GM12878 (cell line): Measurements from ENCODE around the gene TAF4. TPM values are rescaled to one million over a fixed set of nuclear protein-coding genes. Genes with fewer than 3 reads are reported as not detected.

Experiments used
- ATAC-seq: fragments of 200-7000 bp; cut with Tn5 transposase; 3 replicates; pipeline ENCODE4 v1.9.1; 2020; ENCODE audit warnings: mild to moderate bottlenecking, moderate library complexity
- BruUV-seq: library from RNA; stranded (reverse); fragments of 400-500 nt; replicated peaks from 2 replicates; lab custom pipeline; 2021; lab: Mats Ljungman, UMichigan
- CTCF ChIA-PET: fragments of 300-600 bp; sonication (Branson Sonifier 250); formaldehyde crosslinking; extraction: SDS; loops from one replicate; lab custom pipeline; 2021; ENCODE audit warnings: inconsistent platforms; lab: Yijun Ruan, JAX
- POLR2A ChIA-PET: fragments of 350-600 bp; formaldehyde crosslinking; extraction: SDS; loops from one replicate; lab custom pipeline; 2021; ENCODE audit warnings: inconsistent platforms; lab: Charles Lee
- RAD21 ChIA-PET: fragments of 300-600 bp; sonication (Branson Sonifier 250); formaldehyde crosslinking; loops from one replicate; lab custom pipeline; 2023; ENCODE audit warnings: antibody characterized with exemption; ENCODE audit not compliant: unreplicated experiment; lab: Charles Lee
- SMC1A ChIA-PET: fragments of 300-600 bp; sonication (Branson Sonifier 250); formaldehyde crosslinking; loops from one replicate; lab custom pipeline; 2023; ENCODE audit not compliant: unreplicated experiment, uncharacterized antibody; lab: Charles Lee
- DNase-seq: peaks from one replicate; pipeline ENCODE4 v3.0.0-alpha.2; 2011; ENCODE audit warnings: low read depth, low spot score
- FAIRE-seq: peaks from 3 replicates; lab custom pipeline; 2011; peaks lifted over from hg19 to GRCh38; lab: Jason Lieb, UNC
- H2AFZ ChIP-seq: 2 replicates; pipeline ENCODE4 v1.6.0; 2011; ENCODE audit warnings: low read depth, low read length, control low read depth; ENCODE audit not compliant: control insufficient read depth
- H3K27ac ChIP-seq: 2 replicates; pipeline ENCODE4 v1.5.1; 2011; ENCODE audit warnings: control low read depth; ENCODE audit not compliant: control insufficient read depth, insufficient read depth
- H3K27me3 ChIP-seq, 2 experiments: replicated peaks in 1 of 2; 2 replicates each; pipeline versions ENCODE4 v1.6.0 to v1.6.1; 2011; ENCODE audit warnings: low read length in 1 of 2; ENCODE audit not compliant: control insufficient read depth in 2 of 2, insufficient read depth in 2 of 2
- H3K36me3 ChIP-seq, 2 experiments: 2 replicates each; pipeline ENCODE4 v1.5.1; 2011; ENCODE audit warnings: low read length in 1 of 2; ENCODE audit not compliant: control insufficient read depth in 2 of 2, insufficient read depth in 2 of 2
- H3K4me1 ChIP-seq: 2 replicates; pipeline ENCODE4 v1.6.1; 2011; ENCODE audit warnings: mild to moderate bottlenecking, low read length, moderate library complexity, mixed read lengths; ENCODE audit not compliant: control insufficient read depth, insufficient read depth
- H3K4me2 ChIP-seq: 2 replicates; pipeline ENCODE4 v1.6.0; 2011; ENCODE audit warnings: control low read depth; ENCODE audit not compliant: control insufficient read depth, insufficient read depth
- H3K4me3 ChIP-seq: fragments of 200-600 bp; sonication (generic); 2 replicates; pipeline ENCODE4 v1.5.1; 2016
- H3K79me2 ChIP-seq: 2 replicates; pipeline ENCODE4 v1.6.0; 2011; ENCODE audit warnings: low read length; ENCODE audit not compliant: control insufficient read depth, insufficient read depth
- H3K9ac ChIP-seq: 2 replicates; pipeline ENCODE4 v1.8.0; 2011; ENCODE audit warnings: low read length, control low read depth, mixed read lengths; ENCODE audit not compliant: control insufficient read depth, insufficient read depth
- H3K9me3 ChIP-seq: replicated peaks from 3 replicates; pipeline ENCODE4 v1.5.1; 2011; ENCODE audit warnings: mild to moderate bottlenecking, low read length; ENCODE audit not compliant: control insufficient read depth, insufficient read depth
- H4K20me1 ChIP-seq: 2 replicates; pipeline ENCODE4 v1.6.0; 2011; ENCODE audit not compliant: control insufficient read depth, insufficient read depth
- ATF7 ChIP-seq: fragments of 450-650 bp; IDR thresholded peaks from 2 replicates; pipeline ENCODE4 v1.6.1; 2016; ENCODE audit warnings: low read depth, mild to moderate bottlenecking
- CHD1 ChIP-seq: IDR thresholded peaks from 2 replicates; pipeline ENCODE4 v1.6.1; 2012; ENCODE audit warnings: low read depth, low read length, improper control_type of control experiment
- CTCF ChIP-seq, 3 experiments: IDR thresholded peaks in 2 of 3; conservative IDR thresholded peaks in 1 of 3; 2 replicates each; pipeline ENCODE4 v1.5.1; 2011; ENCODE audit warnings: low read depth in 3 of 3, low read length in 3 of 3, mild to moderate bottlenecking in 3 of 3, control low read depth in 2 of 3, moderate library complexity in 2 of 3, inconsistent platforms in 1 of 3, mixed read lengths in 1 of 3; ENCODE audit not compliant: control insufficient read depth in 2 of 3, insufficient read depth in 1 of 3; ENCODE audit errors: extremely low read depth in 1 of 3
- DPF2 ChIP-seq: fragments of 450-650 bp; IDR thresholded peaks from 2 replicates; pipeline ENCODE4 v1.6.1; 2017; ENCODE audit warnings: mild to moderate bottlenecking
- E2F8 ChIP-seq: fragments of 450-650 bp; IDR thresholded peaks from 2 replicates; pipeline ENCODE4 v1.6.1; 2018; ENCODE audit warnings: mild to moderate bottlenecking, low read depth, moderate library complexity; ENCODE audit not compliant: partially characterized antibody
- ELK1 ChIP-seq: IDR thresholded peaks from 2 replicates; pipeline ENCODE4 v1.6.1; 2012; ENCODE audit warnings: low read depth, low read length, improper control_type of control experiment
- MYC ChIP-seq: IDR thresholded peaks from 2 replicates; pipeline ENCODE4 v1.6.1; 2011; ENCODE audit warnings: mild to moderate bottlenecking, low read length, moderate library complexity, inconsistent platforms; ENCODE audit not compliant: insufficient read depth, insufficient replicate concordance, insufficient read length, severe bottlenecking
- NR2C1 ChIP-seq: fragments of 450-650 bp; IDR thresholded peaks from 2 replicates; pipeline ENCODE4 v1.6.1; 2017; ENCODE audit warnings: antibody characterized with exemption, mild to moderate bottlenecking, moderate library complexity
- NRF1 ChIP-seq: conservative IDR thresholded peaks from 2 replicates; pipeline ENCODE4 v1.6.1; 2011; ENCODE audit warnings: mild to moderate bottlenecking, low read depth, low read length, improper control_type of control experiment
- POU2F2 ChIP-seq: IDR thresholded peaks from 3 replicates; pipeline ENCODE4 v1.6.1; 2011; ENCODE audit warnings: low read depth, mild to moderate bottlenecking, low read length, borderline replicate concordance
- SREBF1 ChIP-seq: IDR thresholded peaks from 2 replicates; pipeline ENCODE4 v1.6.1; 2012; ENCODE audit warnings: mild to moderate bottlenecking, low read length
- SRF ChIP-seq, 2 experiments: IDR thresholded peaks; 2 replicates each; pipeline ENCODE4 v1.6.1; 2011; ENCODE audit warnings: low read depth in 2 of 2, low read length in 2 of 2, mild to moderate bottlenecking in 1 of 2, moderate library complexity in 1 of 2
- YBX1 ChIP-seq: fragments of 450-650 bp; IDR thresholded peaks from 2 replicates; pipeline ENCODE4 v1.6.1; 2016; ENCODE audit warnings: antibody characterized with exemption
- ZBTB40 ChIP-seq: fragments of 450-650 bp; IDR thresholded peaks from 2 replicates; pipeline ENCODE4 v1.6.1; 2016; ENCODE audit warnings: mild to moderate bottlenecking, moderate library complexity, borderline replicate concordance
- WGBS: methylation state at CpG from one replicate; pipeline ENCODE4 v1.1.6; 2016; ENCODE audit warnings: low lambda C conversion rate; ENCODE audit not compliant: insufficient replicate concordance, insufficient coverage; ENCODE audit errors: missing lambda C conversion rate; 5-methylcytosine and 5-hydroxymethylcytosine counted together
- in situ Hi-C: fragments of 300-500 bp; cut with MboI; formaldehyde crosslinking; loops from 9 replicates; pipeline ENCODE4 v1.14.3; 2018; ENCODE audit warnings: mixed read lengths
- intact Hi-C: fragments of 100-400 bp; cut with micrococcal nuclease; formaldehyde crosslinking; loops from one replicate; pipeline ENCODE4 v1.14.2; 2022; ENCODE audit not compliant: unreplicated experiment
- polyA plus RNA-seq, 11 experiments: library from polyadenylated mRNA; depleted of rRNA in 4 of 11; unstranded in 6 of 11; stranded (reverse) in 5 of 11; fragments of >200 nt; fragmentation: Nextera tagmentation in 4 of 11; fragmentation: Illumina TruSeq in 1 of 11; extraction: Ambion mirVana in 4 of 11; extraction: Trizol in 1 of 11; gene quantifications; 1 replicate in 1 of 11; 2 replicates in 10 of 11; pipeline versions ENCODE4 v1.2.1 to v1.2.3, GENCODE V29; 2011 to 2016; ENCODE audit warnings: inconsistent platforms in 2 of 11, missing spikeins in 2 of 11, low read depth in 1 of 11
- total RNA-seq, 4 experiments: library from RNA; depleted of rRNA in 3 of 4; stranded (reverse); fragments of >200 nt in 3 of 4; fragmentation: Illumina TruSeq in 1 of 4; extraction: Trizol in 1 of 4; gene quantifications; 2 replicates each; pipeline versions ENCODE4 v1.2.1 to v1.2.3, GENCODE V29; 2013 to 2021

The TAF4 gene
- total and polyA plus RNA-seq, 10 of the 15 experiments (the other 5 are each of a cell fraction or from before 2014, with no cell fraction given): 0.39 to 16.9 (median 3.4) TPM

GRCh38 chr20:61997891-61998290 is 67.8 kb downstream of the TAF4 start:
- BruUV-seq: no TSS peak
- POLR2A ChIA-PET: no interaction called here
- ATAC-seq: no peak

More at GRCh38 chr20:61997891-61998290, 67.8 kb downstream of the TAF4 start:
- no peaks in the 10 kb centered on the region for H3K27me3 ChIP-seq
- H2AFZ ChIP-seq: no peak overlapping the region
- CTCF ChIA-PET: no interaction called here
- no peak for FAIRE-seq
- no peaks in the 10 kb centered on the region; the same call in 1 of the 2 replicates for H4K20me1 ChIP-seq
- no peak overlapping the region for H3K27ac ChIP-seq
- intact Hi-C loops (no loop called here), in situ Hi-C loops (no loop called here)
- no peaks in the 10 kb centered on the region for H3K79me2 ChIP-seq
- SMC1A ChIA-PET: no interaction called here
- no peak overlapping the region for H3K9ac ChIP-seq
- no peak overlapping the region for H3K4me2 ChIP-seq
- TF ChIP-seq POU2F2: no peak
- no peak for TF ChIP-seq MYC
- TF ChIP-seq SRF (IDR thresholded peaks at IDR 0.05; ENCODE audit: low read depth in 2 of 2, low read length in 2 of 2): no peak
- TF ChIP-seq NRF1: no peak
- no peak for TF ChIP-seq SREBF1
- TF ChIP-seq YBX1: no peak
- no peak for TF ChIP-seq ELK1
- no peak for TF ChIP-seq ZBTB40
- no peak for TF ChIP-seq NR2C1
- TF ChIP-seq CTCF (IDR thresholded peaks at IDR 0.05 in 2 of 3, conservative IDR thresholded peaks at IDR 0.05 in 1 of 3; ENCODE audit: control insufficient read depth in 2 of 3, extremely low read depth in 1 of 3, insufficient read depth in 1 of 3, low read depth in 3 of 3, low read length in 3 of 3): no peak
- no peak for TF ChIP-seq CHD1
- TF ChIP-seq DPF2: no peak
- no peak for TF ChIP-seq ATF7
- TF ChIP-seq E2F8: no peak
- H3K4me1 ChIP-seq: no peaks in the 10 kb centered on the region; the same call in 1 of the 2 replicates
- WGBS: 99% methylated on average over 10 of the region's 10 CpGs
- H3K9me3 ChIP-seq: no peaks in the 10 kb centered on the region; the same call in 2 of the 3 replicates
- RAD21 ChIA-PET: no interaction called here
- no peak for DNase-seq
- H3K4me3 ChIP-seq: no peak overlapping the region
- peaks cover 20 to 23% of the 10 kb centered on the region in 2 experiments for H3K36me3 ChIP-seq
